Effector CD8-positive, alpha-beta T cell (primary cell): Measurements from ENCODE around the gene PCNX1.

ENCODE experiments used
- DNase-seq: peaks from one replicate; lab custom pipeline; 2025; lab: John Stamatoyannopoulos, UW

PCNX1 gene

GRCh38 chr14:71150737-71151136 is 243.5 kb downstream of the PCNX1 start:
- DNase-seq, result no peak

- DNase-seq, result no peak
Observed at GRCh38 chr14:71155743-71156142, 248.5 kb downstream of the PCNX1 start.

DNA sequence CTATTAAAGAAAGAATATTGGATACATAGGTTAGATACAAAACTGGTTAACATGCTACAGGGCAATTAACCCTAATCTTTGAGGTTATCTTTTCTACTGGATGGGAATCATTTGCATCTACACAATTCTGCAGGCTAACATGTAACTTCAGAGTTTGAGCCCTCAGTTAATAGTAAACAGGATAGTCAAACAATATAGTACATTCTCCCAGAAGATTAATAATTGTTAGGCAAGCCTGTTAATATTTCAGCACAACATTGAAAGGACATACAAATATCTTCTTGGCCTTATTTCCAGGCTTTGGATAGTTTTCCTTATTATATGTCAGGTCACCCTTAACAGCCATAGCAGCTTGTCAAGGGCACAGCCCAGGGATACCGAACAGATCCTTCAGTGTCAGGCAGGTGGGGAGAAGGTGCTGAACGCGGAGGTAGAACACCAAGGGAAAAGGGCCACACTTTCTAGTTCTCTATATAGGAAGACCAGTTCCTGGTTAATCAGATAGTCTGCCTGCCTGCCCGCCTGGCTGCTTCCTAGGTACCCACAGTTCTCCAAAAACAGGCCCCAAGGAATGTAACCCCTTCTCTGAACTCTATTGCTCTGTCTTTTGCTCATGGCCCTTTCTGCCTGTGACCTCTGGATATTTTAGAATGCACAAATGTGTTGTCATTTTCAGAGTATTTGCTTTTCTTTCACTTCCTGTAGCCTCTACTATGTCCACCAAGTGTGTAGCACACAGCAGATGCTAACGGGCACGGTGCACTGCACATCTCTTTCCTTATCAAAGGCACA is 256.0 kb downstream of the PCNX1 start:
- no peak for DNase-seq

DNA sequence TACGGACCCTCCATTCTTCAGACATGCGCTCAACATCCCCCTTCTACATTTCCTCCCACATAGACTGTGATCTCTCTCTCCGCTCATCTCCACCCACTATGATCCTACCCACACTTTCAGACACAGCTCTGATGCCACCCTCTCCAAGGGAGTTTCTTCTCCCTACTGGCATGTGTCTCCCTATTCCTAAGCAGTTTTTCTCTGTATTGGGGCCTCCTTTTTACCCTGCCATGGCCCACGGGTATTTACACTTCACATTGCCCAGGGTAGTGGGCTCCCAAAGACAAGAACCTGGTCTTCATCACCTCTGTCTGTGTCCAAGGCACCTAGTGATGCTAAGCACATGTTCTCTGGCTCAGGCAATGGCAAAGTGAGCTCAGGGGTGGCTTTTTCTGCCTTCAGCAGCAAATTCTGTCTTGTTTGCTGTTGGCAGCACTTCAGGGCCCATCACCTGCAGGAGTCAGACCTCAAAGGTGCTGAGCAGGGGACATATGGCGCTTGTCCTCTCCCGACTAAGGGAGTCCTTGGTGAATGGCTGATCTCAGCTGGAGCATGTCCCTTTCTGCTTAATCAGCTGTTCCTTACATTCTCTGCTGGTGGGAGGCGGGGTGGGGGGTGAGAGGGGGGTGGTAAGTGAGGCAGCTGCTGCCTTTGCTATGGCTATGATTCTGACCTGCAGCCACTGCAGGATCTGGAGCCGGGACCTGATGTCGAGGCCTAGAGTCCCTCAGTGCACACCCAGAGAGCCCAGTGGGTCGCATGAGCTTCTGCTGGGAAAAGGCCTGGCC is 256.8 kb downstream of the PCNX1 start:
- no peak for DNase-seq
